RPMI7951 (cell line): Measurements from ENCODE around the gene BPIFB6. TPM values are rescaled to one million over a fixed set of nuclear protein-coding genes. Genes with fewer than 3 reads are reported as not detected.
"Not testable (repeated sequence)": the region's sequence is repeated elsewhere in the genome, so short reads cannot be mapped to it uniquely, and the experiment has no call there.

Experiments
- DNase-seq: peaks from one replicate; pipeline ENCODE4 v3.0.0-alpha.2; 2012; ENCODE audit warnings: low read depth
- total RNA-seq: library from RNA; depleted of rRNA; stranded (reverse); fragments of >200 nt; shearing (Covaris generic); gene quantifications from 2 replicates; pipeline ENCODE4 v1.2.3, GENCODE V29; 2014

The BPIFB6 gene
- total RNA-seq, 1 experiment from 2014 or later, result not detected

GRCh38 chr20:33027769-33028751, 3.4 kb upstream of the BPIFB6 start:
- no peak for DNase-seq

GRCh38 chr20:33028875-33029274, 2.6 kb upstream of the BPIFB6 start:
- no peak for DNase-seq

- DNase-seq, result no peak
Observed at GRCh38 chr20:33030076-33030475, 1.4 kb upstream of the BPIFB6 start.

GRCh38 chr20:33030569-33030968, 879 bp upstream of the BPIFB6 start:
- DNase-seq, result no peak

- no peak for DNase-seq
Observed at GRCh38 chr20:33032555-33032954, 1.1 kb downstream of the BPIFB6 start.

- no peak for DNase-seq
Observed at GRCh38 chr20:33033381-33033780, 1.9 kb downstream of the BPIFB6 start.

- no peak for DNase-seq
Observed at GRCh38 chr20:33034115-33034514, 2.7 kb downstream of the BPIFB6 start.

- DNase-seq, result no peak
Observed at GRCh38 chr20:33034901-33035492, 3.5 kb downstream of the BPIFB6 start.

GRCh38 chr20:33037456-33037855, 6.0 kb downstream of the BPIFB6 start:
- no peak for DNase-seq

- DNase-seq, result no peak
Observed at GRCh38 chr20:33038243-33038642, 6.8 kb downstream of the BPIFB6 start.

- DNase-seq, result no peak
Observed at GRCh38 chr20:33042430-33042829, 11.0 kb downstream of the BPIFB6 start.

GRCh38 chr20:33042983-33043730, 11.7 kb downstream of the BPIFB6 start:
- DNase-seq, result no peak

- no peak for DNase-seq
Observed at GRCh38 chr20:33043731-33044181, 12.3 kb downstream of the BPIFB6 start.

- DNase-seq, result not testable (repeated sequence)
Observed at GRCh38 chr20:33045129-33045721, 13.8 kb downstream of the BPIFB6 start.

- DNase-seq, result peak; percentile 8
Observed at GRCh38 chr20:33046412-33046811, 15.0 kb downstream of the BPIFB6 start.

- DNase-seq, result no peak
Observed at GRCh38 chr20:33051333-33051732, 19.9 kb downstream of the BPIFB6 start.

- no peak for DNase-seq
Observed at GRCh38 chr20:33053291-33054106, 22.1 kb downstream of the BPIFB6 start, which contains the start of gene BPIFB3. Gene BPIFB3 (plus strand): TSS chr20:33053903. CDS start chr20:33055436, 1,533 bp downstream.

GRCh38 chr20:33054381-33054780, 22.9 kb downstream of the BPIFB6 start:
- DNase-seq, result no peak

- DNase-seq, result no peak
Observed at GRCh38 chr20:33054791-33055190, 23.3 kb downstream of the BPIFB6 start.

- DNase-seq, result no peak
Observed at GRCh38 chr20:33059136-33059535, 27.7 kb downstream of the BPIFB6 start.
